IPS-18c (cell line): Measurements from ENCODE around the gene HOMER1.

Experiments
- H3K4me3 ChIP-seq: 2 replicates; pipeline ENCODE4 v1.7.0; 2013; ENCODE audit warnings: low read depth, mild to moderate bottlenecking, low read length, moderate library complexity; ENCODE audit not compliant: insufficient read depth
- H3K9me3 ChIP-seq: one replicate; pipeline ENCODE4 v1.6.1; 2013; ENCODE audit warnings: mild to moderate bottlenecking, low read length, moderate library complexity; ENCODE audit not compliant: control insufficient read depth, insufficient read depth

HOMER1 gene

DNA sequence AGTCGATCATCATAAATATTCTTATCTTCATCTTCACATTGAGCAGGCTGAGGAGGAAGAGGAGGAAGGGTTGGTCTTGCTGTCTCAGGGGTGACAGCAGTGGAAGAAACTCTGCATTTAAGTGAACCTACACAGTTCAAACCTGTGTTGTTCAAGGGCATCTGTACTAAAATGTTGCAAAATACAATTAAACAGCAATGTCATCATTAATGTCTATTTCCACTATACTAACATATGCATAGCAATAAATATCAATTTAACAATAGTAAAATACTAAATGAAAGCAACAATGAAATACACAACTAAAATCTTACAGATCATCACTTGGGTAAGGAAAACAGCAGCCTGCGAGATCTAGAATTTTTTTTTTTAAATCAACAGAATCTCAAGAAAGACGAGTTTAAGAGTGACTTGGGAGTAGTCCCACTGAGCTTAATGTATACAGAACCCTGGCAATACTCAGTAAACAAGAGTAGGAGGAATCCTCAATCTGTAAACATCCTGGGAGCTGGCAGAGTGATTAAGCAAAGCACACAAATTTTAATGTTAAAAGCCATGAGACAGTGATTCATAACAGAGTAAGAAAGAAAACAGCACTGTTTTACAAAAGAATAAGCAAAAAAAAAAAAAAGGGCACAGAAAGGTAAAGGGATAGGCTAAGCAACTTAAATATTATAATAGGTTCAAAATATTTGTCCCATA, 10.0 kb downstream of the HOMER1 start:
- Histone ChIP-seq H3K9me3 (no peaks in the 10 kb centered on the region), H3K4me3 (no peak overlapping the region)

GRCh38 chr5:79499640-79500273, 14.2 kb downstream of the HOMER1 start:
- Histone ChIP-seq H3K9me3 (no peaks in the 10 kb centered on the region), H3K4me3 (no peak overlapping the region)

DNA sequence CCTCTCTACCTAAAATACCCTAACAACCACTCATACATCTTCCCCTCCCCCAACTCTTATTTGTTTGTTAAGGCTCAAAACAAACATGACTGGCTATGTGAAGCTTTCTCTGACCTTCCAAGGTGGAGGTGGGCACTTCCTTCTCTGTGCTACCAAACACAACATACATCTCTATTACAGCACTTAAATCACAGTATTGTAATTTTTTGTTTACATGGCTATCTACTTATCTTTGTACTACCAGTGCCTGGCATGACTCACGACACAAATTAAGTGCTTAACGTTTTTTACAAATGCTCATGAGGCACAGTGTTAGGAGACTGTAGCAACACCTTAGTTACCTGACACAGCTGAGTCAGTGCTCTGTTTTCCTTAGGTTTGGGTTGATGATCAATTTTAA, 18.6 kb downstream of the HOMER1 start:
- no peak overlapping the region for H3K4me3 ChIP-seq
- no peaks in the 10 kb centered on the region for H3K9me3 ChIP-seq

DNA sequence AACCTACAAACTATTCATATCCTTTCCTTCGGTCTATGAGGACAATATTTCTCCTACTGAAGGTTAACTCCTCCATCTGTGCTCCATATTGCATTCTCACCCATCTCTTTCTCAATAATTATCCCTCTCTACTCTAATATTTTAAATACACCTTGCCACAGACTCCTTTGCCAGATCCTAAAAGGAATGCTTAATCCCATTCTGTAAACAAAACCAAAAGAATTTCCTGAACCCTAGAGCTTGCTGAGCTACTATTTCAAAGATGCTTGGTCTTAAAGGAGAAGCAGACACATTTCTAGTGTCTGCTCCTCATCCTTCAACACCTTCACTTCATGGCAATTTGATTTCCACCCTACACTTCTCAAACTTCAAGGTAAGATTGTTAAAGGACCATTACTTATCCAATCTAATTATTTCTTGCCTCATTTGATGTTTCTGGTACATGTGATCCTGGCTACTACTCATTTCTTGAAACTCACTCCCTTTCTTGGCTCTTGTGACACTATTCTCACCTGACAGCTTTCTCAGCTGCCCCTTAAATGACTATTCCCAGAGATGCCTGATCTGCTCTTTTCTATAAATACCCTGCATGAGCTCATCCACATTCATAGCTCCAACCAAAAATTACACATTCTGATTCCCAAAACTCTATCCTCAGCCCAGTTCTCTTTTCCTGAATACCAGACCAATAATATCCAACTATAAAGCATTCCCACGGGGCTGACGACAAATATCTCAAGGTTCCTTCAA, 20.2 kb downstream of the HOMER1 start:
- Histone ChIP-seq H3K9me3 (no peaks in the 10 kb centered on the region), H3K4me3 (no peak overlapping the region)

GRCh38 chr5:79491690-79492317, 22.1 kb downstream of the HOMER1 start:
- Histone ChIP-seq H3K9me3 (no peaks in the 10 kb centered on the region), H3K4me3 (no peak overlapping the region)

DNA sequence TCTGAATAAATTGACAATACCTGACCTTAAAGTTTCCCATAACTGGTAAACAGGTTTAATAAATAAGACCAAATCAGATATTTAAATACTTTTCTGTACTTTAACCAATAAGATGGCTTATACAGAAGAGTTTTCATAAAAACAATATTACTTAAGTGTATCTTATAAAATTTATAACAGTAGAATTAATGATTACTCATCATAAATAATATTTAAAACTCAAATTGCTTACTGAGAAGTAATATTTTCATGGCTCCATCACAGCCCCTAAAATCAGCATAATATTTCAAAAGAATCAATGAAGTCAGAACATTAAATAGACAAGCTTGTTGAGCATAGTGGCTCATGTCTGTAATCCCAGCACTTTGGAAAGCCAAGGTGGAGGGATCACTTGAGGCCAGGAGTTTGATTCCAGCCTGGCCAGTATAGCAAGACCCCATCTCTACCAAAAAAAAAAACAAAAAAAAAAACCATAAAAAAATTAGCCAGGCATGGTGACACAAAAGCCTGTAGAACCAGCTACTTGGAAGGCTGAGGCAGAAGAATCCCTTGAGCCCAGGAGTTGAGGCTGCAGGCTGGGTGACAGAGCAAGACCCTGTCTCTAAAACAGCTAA, 23.5 kb downstream of the HOMER1 start:
- H3K9me3 ChIP-seq, result no peaks in the 10 kb centered on the region
- no peak overlapping the region for H3K4me3 ChIP-seq

DNA sequence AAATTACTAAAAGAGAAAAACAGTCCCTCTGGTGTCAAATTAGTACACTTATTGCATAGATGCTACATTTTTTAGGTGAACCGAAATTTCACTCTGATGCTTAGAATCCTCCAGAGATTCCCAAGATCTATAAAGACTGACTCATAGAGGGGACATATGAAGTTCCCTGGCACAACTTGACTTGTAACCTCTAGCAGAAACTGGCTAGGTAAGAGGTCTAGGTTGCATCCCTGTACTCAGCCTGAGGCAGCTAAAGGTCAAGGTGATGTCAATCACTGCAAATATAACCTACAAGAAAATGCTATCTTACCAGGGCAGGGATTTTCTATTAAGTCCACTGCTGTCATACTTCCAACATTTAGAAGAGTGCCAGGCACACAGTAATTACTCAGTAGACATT, 24.2 kb downstream of the HOMER1 start:
- H3K4me3 ChIP-seq, result no peak overlapping the region
- H3K9me3 ChIP-seq, result no peaks in the 10 kb centered on the region

- H3K4me3 ChIP-seq, result no peak overlapping the region
Observed at GRCh38 chr5:79488775-79489174, 25.2 kb downstream of the HOMER1 start.

GRCh38 chr5:79488058-79488457, 25.9 kb downstream of the HOMER1 start:
- Histone ChIP-seq H3K4me3 (no peak overlapping the region), H3K9me3 (no peaks in the 10 kb centered on the region)

More at GRCh38 chr5:79488775-79489174, 25.2 kb downstream of the HOMER1 start:
- no peaks in the 10 kb centered on the region for H3K9me3 ChIP-seq

DNA sequence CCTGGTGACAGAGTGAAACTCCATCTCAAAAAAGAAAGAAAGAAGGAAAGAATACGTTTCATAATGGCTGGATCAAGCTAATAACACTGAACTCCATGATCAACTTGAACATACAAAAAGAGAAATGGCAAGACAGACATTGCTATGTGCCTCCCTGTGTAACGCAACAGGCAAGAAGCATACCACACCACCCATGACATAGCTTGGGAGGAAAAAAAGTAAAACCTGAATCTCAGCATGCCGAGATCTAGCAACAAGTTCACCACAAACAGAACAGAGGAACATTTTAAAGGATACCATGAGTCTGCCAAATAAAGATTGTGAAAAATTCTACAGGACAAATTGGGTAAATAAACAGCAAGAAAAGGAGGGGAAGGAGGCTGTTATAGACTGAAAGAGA, 26.7 kb downstream of the HOMER1 start:
- Histone ChIP-seq H3K9me3 (no peaks in the 10 kb centered on the region), H3K4me3 (no peak overlapping the region)

DNA sequence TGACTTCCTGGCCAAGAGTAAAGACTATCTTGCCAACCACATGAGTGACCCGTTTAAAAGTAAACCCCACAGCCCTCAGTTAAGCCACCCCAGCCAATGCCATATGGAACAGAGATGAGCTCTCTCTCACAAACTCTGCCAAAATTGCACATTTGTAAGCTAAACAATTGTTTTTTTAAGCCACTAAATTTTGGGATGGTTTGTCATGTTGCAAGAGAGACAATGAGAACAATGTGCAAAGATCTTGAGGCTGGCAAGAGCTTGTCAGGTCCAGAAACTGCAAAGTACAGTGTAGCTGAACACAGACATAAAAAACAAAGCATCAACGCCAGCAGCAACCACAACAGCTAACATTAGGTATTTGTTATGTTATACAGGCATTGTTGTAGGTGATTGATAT, 27.8 kb downstream of the HOMER1 start:
- Histone ChIP-seq H3K9me3 (no peaks in the 10 kb centered on the region), H3K4me3 (no peak overlapping the region)

DNA sequence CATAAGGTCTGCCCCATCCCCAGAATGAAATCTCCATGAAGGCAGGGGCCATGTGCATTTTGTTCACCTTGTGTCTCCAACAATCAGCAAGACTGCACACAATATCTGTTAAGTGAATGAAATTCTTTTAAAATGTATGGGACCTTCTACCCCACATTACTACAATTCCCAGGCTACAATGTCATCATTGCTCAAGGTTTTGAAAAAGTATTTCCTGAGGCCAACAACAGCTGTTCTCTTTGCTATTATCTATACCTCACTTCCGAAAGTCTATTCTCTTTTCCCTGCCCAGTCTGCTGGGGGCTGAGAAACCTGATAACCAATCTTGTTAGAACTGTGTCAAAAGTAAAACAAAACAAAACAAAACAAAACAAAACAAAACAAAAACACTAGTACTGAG, 29.2 kb downstream of the HOMER1 start:
- no peak overlapping the region for H3K4me3 ChIP-seq

GRCh38 chr5:79481574-79481973, 32.4 kb downstream of the HOMER1 start:
- Histone ChIP-seq H3K4me3 (no peak overlapping the region), H3K9me3 (no peaks in the 10 kb centered on the region)

More for the DNA sequence above, 29.2 kb downstream of the HOMER1 start:
- no peaks in the 10 kb centered on the region for H3K9me3 ChIP-seq

DNA sequence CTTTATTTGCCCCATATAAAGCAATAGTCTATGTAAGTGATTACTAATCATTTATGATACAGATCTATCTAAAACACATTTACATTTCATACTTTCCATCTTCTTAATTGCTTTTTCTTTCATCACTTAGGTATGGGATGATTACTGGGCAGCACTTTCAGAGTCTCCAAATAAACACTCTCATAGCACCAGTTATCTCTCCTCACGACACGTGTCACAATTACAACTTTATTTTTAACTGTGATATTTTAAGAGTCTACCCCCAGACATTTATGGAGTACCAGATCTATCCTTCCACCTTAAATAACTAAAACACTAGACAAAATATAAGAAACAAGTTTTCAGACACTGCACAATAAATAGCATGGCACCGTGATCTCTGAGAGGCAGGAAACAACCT, 32.9 kb downstream of the HOMER1 start:
- H3K4me3 ChIP-seq, result no peak overlapping the region
- no peaks in the 10 kb centered on the region for H3K9me3 ChIP-seq

DNA sequence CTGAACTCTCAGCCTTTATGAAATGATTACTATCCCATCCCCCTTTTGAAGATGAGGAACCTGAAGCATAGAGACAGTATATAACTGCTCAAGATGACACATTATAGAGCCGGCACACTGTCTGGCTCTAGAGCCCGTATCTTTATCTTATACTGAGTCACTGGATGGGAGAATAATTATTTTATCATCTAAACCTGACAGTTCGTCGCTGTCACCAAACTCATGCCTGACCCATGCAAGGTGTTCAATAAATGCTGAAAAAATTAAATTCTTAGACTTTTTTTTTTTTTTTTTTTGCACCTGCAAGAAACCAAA, 38.8 kb downstream of the HOMER1 start:
- no peaks in the 10 kb centered on the region for H3K9me3 ChIP-seq
- no peak overlapping the region for H3K4me3 ChIP-seq

GRCh38 chr5:79474367-79475151, 39.4 kb downstream of the HOMER1 start:
- Histone ChIP-seq H3K4me3 (no peak overlapping the region), H3K9me3 (no peaks in the 10 kb centered on the region)

DNA sequence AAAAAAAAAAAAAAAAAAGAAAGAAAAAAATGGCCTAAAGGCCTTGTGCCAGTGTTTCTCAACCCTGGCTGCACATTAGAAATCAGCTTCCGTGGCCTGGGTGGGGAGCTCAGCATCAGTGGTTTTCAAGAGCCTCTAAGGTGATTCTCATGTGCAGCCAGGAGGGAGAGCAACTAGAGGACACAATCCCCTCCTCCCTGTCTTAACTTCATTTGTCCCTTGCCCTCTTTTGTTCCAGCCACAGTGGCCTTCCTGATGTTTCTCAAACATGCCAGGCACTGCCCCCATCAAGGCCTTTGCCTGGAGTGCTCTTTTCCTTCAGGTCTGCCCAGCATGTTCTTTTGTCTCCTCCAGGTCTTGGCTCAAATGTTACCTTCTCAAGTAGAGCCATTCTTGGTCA, 42.4 kb downstream of the HOMER1 start:
- Histone ChIP-seq H3K9me3 (no peaks in the 10 kb centered on the region), H3K4me3 (no peak overlapping the region)
